HG02588 (cell line): ENCODE results near the gene SLC8A2.

Source experiments
- ATAC-seq: cut with Tn5 transposase; IDR thresholded peaks from one replicate; pipeline ENCODE4 v1.9.1; 2021; ENCODE audit warnings: mild to moderate bottlenecking, moderate library complexity; ENCODE audit not compliant: unreplicated experiment

SLC8A2 gene

DNA sequence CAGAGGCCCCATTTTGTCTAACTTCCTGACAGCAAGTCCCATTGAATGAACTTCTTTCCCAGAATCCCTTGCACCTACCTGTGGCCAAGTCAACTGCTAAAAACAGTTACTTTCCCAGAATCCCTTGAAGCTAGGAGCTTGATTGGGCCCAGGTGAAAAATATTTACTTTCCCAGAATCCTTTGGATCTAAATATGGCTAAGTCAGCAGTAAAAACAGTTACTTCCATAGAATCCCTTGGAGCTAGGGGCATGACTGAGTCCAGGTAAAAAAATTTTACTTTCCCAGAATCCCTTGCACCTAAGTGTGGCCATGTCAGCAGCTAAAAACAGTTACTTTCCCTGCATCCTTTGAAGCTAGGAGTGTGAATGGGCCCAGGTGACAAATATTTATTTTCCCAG lies 39.2 kb downstream of the SLC8A2 start:
- ATAC-seq: no peak

DNA sequence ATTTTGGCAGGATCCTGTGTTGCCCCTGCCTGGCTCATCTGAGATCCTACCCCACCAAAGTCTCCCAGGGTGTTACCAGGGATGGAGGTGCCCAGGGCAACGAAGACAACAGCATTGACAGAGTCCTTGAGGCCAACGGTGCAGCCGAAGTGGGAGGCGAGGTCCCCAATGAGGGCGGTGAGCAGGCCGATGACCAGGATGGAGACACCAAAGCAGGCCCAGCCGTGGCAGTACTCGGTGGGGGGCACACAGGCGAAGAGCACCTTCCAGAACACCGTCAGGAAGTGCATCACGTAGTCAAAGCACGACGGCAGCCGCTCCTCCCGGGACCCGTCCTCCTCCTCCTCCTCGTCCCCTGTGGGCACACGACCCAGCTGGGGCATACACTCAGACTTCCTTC lies 39.6 kb downstream of the SLC8A2 start:
- ATAC-seq: no peak

DNA sequence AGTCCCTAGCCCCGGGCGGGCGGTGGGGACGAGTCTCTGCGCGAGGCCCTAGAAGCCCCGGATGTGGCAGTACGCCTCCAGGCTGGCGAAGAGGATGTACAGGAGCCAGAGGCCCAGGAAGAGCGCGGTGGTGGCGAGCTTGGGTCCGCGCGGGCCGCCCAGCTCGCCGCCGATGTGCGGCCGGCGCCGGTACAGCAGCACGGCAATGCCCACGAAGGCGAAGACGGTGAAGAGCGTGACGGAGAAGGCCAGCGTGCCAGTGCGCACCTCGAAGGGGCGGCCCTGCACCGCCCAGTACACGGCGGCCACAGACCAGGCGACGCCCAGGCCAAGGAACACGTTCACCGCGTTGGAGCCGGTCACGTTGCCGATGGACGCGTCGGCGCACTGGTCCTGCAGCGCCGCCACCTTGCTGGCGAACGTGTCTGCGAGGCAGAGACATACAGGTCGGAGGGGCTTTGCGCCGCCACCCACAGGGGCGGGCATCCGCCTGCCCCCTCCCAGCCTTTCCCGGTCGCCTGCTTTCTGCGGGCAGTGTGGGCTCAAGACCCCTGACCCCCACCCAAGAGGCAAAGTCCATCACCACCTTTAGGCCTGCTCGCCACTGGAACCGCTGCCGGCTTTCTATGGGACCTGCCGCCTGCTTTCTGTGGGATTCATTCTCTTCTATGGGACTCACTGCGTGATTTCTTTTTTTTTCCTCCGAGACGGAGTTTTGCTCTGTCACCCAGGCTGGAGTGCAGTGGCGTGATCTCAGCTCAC lies 41.5 kb downstream of the SLC8A2 start:
- ATAC-seq: no peak

DNA sequence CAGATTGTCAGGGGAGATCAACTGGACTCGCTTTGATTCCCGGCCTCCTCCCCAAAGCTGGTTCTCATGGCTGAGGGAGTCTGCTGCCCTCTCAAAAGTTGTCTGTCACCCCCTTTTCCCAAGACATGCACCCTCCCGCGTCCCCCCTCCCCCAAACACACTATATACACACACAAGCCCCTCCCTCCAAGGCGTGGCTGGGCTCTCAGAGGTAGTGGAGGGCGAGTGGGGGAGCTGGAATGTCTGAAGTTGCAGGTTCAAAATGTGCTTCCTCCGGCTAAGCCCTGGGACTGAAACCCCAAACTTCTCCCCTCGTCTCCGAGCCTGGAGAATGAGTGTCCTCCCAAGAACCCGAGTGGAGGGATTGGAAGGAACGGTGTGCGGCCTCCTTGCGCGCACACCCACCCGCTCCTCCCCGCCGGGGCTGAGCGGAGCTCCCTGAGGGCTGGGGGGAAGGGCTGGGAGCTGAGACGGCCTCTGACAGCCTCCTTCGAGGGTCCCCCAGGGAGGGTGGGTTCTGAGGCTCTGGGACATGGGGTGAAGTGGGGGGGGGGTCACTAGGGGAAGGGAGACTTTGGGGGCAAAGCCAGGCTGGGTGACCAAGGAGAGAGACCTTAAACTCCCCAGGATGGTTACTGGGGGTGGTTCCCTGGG lies 42.4 kb downstream of the SLC8A2 start:
- no peak for ATAC-seq

DNA sequence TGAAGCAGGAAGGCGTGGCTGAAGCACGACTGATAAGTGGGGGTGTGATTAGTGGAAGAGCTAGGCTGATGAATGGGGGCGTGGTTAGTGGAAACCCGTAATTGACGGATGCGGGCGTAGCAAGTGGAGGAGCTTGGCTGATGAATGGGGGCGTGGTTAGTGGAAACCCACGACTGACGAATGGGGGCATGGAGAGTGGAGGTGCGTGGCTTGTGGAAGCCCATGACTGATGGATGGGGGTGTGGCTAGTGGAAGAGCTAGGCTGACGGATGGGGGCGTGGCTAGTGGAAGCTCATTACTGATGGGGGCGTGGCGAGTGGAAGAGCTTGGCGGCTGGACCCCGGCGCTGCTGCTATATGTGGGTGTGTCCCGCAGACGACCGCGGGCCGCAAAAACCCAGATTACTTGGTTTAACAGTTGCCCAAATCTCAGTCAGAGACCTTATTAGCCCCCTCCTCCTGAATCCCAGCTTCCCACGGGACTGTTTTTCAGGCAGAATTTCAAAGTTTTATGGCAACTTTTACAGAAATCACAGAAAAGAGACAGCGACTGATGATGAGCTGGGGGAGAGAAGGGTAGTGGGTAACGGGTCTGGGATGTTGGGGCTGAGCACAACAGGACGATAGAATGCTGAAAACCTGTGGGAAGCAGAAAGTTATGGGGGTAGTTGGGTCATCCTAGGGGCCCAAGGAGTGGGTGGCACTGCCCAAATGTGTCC lies 43.4 kb downstream of the SLC8A2 start:
- ATAC-seq: no peak

DNA sequence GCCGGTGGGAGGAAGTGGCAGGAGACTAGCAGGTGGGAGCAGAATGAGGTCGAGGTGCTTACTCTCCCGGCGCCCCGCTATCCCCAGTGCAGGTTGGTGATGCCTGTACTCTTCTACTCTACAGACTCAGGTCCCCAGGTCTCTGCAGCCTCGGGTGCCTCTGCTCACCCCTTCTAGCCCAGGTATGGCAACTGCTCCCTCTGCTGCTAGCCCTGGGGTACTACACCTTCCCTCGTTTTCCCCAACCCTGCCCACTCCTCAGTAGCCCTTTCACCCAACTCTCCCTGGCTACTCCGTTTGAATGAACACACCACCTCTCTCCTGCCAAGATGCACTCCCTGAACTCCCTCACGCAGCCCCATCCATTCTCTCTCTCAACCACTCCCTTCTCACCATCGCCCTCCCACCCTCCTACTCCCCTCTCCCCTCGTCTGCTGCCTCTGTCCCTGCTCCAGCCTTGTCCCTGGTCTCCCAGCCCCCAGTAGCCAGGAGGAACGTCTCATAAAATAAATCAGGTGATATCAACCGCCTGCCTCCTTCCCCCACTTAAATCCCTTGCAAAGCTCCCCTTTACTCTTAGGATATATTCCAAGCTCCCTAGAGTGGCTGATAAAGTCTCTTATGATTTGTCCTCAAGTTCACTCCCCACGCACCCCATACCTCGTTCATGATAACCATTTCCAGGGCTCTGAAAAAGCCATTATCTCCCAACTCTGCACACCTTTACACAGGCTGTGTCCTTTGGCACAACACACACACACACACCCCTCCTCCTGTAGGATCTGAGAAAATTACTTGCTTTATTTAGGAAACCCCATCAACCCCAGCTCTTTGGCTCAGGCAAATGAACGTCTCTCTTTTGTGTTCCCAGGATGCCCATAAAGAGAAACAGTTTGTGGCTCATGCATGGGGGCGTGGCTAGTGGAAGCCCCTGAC lies 44.2 kb downstream of the SLC8A2 start:
- no peak for ATAC-seq

DNA sequence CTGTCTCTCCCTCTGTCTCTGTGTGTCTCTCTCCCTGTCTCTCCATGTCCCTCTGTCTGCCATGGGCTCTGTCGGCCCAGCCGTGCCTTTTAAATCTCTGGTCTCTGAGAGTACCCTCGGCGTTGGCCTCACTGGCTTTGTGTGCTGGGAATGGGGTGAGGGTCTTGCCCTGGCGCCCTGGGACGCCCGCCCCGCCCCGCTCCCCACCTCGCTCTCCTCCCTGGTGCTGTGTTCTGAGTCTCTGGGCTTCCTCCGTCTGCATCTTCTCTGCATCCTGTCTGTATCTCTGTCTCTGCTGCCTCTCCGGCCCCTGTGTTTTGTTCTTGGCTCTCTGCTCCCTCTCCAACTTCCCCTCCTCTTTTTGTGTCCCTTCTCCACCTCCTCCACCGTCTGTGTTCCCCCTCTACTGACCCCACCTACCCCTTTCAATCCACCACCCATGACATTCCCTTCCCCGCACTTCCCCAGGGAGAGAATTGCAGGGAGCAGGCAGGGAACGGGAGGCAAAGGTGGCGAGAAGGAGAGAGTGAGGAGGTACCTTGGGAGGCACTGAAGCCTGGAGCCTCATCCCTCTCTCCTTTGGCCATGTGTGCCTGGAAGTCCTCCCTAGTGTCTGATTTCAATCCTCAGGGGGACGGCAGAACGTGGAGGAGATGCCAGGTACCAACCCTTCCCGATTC lies 48.4 kb downstream of the SLC8A2 start:
- ATAC-seq: no peak

DNA sequence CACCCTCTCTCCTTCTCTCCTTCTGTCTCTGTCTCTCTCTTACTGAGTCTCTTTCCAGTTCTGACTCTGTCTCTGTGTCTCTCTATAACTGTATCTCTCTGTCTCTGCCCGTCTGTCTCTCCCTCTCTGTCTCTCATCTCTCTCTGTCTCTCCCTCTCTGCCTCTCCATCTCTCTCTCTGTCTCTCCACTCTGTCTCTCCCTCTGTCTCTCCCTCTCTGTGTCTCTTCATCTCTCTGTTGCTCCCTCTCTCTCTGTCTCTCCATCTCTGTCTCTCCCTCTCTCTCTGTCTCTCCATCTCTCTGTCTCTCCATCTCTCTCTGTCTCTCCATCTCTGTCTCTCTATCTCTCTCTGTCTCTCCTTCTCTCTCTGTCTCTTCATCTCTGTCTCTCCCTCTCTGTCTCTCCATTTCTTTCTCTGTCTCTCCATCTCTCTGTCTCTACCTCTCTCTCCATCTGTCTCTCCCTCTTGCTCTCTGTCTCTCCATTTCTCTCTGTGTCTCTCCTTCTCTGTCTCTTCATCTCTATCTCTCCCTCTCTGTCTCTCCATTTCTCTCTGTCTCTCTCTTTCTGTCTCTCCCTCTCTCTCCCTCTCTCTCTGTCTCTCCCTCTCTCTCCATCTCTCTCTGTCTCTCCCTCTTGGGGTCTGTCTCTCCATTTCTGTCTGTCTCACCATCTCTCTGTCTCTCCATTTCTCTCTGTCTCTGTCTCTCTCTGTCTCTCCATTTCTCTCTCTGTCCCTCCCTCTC lies 49.1 kb downstream of the SLC8A2 start:
- ATAC-seq: no peak

DNA sequence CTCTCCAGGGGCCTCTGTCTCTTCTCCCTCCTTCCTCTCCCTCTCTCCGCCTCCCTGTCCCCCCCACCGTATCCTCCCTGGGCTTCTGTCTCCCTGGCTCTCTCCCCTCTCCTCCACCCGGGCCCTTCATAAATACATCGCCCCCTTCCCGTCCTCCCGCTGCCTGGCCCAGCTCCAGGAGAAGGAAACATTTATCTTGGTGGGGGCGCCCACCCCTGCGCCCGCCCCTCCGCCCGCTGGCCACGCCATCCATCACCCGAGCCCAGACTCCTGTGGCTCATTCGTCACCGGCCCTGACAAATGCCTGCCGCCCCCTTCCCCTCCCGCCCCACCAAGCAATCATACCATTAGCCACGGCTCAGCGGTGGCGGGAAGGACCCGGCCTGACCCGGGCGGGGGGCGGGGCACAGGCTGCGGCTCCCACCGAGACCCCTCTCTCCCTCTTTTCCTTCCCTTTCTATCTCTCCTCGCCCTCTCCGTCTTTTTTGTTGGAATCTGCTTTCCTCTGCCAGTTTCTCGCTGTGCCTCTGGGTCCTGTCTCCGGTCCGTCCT lies 49.8 kb downstream of the SLC8A2 start:
- ATAC-seq: no peak

DNA sequence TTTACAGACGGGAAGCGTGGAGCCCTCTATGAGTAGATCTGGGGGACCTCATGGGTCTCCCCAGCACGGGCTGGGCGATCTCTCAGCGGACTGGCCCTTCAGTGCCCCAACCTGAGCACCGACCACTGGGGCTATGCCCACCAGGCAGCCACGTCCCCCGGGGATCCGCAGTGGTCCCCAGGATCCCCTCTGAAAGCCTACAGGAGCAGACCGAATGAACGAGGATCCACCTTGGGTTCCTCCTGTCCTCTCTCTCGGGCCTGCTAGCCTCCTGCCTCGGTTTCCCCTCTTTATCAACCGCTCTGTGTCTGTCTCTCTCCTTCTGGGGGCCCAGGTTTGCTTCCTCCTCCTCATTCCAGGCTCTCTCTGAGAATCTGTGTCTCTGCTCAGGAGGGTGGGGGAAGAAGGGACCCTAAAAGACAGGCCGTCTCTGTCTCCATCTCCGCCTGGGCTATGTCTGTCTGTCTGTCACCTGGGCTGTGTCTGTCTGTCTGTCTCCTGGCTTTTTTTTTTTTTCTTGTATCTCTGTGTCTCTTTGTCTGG lies 50.4 kb downstream of the SLC8A2 start:
- no peak for ATAC-seq

DNA sequence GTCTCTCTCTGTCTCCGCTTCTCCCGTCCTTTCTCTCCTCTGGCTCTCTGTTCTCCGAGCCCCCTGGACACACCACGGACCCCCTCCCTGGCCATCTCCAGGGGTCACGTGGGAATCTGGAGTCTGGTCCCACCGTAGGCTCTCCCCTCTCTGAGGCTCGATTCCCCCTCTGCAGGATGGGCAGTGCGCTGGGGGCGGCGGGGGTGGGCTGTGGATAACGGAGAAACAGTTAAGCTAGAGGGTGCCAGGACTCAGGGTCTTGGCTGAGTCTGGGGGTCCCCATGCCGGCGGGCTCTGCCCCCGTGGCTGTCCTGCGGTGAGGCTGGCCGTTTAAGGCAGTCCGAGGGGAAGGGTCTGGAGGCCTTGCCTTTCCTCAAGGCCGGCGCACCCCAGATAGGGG lies 51.9 kb downstream of the SLC8A2 start:
- no peak for ATAC-seq

DNA sequence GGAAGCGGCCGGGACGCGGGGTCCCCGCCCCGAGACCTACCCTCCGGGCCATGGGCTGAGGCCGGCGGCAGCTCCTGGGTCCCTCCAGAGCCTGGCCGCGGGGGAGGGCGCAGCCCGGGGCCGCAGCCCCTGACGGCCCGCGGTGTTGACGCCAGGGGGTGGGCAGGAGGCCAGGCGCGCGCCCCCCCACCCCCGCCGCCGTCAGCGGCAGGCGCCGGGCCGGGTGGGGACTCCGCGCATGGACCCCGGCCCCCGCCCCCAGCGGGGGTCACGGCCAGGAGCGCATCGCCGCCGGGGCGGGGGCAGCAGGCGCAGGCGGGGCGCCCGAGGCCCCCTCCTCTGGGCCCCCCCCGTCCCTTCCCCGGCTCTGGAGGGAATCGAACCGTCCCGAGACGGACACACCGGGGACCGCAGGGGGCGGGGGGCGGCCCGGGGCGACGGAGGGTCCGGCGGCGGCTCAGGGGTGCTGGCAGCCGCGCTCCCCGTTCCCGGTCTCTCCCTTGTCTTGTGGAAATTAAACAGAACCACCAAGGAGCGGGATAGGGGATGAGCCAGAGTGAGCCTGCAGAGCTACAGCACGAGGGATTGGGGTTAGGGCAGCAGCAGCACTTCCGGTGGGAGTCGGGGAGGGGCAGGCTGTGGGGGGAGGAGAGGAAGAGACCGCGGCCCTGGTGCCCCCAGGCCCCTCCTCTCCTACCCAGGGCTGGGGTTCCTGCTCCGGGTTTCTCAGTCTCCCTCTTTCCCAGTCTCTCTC lies 52.5 kb downstream of the SLC8A2 start, which contains the start of gene MEIS3:
Gene MEIS3, minus strand, starts transcription at position 498 of the 754 bp plus-strand sequence. Its CDS starts 446 bp downstream, at position 52.
- no peak for ATAC-seq

DNA sequence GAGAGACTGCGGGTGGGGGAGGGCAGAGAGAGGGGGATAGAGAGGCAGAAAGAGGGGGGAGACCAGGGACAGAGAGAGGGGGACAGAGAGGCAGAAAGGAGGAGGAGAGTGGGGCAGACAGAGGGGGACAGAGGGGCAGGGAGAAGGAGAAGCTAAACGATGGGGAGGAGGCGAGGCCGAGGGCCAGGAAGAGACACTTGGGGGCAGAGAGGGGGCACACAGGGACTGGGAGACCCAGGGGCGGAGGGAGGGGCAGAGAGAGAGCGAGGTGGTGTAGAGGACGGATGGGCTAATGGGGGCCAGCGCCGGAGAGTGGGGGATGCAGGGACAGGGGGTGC lies 53.0 kb downstream of the SLC8A2 start:
- no peak for ATAC-seq

DNA sequence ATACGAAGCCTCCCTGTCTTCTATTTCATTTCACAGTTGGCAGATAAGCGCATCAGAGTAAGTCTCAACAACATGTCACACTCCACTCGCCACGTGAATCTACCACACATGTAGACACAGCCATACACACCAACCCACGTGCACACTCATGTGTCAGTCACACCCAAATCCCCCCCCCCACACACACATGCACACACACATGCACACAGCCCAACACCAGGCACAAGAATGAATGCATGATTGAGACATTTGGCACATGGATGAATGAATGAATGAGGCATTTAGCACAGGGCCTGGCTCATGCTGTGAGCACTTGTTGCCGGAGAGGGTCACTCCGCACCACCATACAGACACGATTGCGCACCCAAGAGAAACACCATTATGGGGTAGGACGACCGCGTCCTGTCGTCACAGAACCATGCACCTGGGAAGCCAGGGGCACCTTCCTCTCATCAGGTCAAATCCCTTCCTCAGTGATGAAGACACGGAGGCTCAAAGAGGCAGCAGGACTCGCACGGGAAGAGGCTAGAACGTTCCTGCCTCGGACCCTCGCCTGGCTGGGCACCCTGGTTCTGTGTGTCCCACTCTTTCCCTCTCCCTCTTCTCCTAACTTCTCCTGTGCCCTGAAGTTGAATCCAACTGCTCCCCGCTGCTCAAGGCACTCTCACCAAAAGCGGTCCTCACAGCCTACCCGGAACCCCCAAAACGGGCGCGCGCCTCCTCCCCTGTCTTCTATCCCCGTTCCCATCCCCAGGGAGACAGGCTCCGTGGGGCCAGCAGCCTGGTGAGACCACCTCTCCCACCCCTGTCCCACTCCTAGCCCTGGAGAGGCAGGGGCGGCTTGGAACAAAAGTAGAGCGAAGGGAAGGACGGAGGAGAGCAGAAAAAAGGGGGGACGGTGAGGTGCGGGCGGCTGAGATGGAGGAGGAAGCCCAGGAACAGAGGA lies 53.7 kb downstream of the SLC8A2 start:
- ATAC-seq: no peak

DNA sequence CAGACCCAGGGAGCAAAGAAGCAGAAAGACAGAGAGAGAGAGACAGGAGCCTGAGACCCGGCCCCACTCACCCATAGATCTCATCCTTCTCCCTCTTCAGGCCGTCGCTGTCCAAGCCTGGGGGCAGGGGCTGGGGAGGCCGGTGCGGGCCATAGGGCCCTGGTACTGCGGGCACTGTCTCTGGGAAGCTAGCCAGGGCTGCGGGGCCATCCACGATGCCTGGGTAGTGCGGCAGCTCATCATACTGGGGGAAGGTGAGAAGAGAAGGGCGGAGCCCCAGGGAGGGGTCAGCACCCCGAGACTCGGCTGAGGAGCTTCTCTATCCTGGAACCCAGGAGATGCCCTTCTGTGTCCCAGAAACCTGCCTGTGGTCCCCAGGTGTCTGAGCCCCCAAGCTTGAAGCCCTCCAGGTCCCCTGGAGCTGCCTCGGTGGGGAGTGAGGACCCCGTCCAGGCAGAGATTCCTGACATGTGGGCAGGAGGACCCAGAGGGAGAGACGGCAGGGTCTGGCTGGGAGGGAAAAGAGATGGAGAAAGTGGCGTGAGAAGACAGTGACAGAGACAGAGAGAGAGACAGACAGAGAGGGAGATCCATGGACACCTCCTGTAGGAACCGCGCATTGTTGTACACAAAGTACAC lies 54.5 kb downstream of the SLC8A2 start:
- no peak for ATAC-seq

DNA sequence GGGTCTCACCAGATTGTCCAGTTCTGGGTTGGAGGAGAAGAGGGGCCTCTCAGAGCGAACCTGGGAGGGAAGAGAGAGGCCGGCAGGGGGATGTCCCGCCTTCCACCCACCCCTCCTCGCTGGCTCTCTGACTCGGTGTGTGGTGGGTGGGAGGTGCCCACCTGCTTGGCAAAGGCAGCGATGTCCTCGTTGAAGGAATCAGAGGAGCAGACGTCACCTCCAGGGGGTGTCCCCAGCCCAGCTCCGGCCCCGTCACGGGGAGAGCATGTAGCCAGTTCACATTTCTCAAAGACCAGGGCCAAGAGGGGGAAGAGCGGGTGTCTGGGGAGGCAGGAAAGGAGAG lies 55.1 kb downstream of the SLC8A2 start:
- no peak for ATAC-seq
